ENCODE measurements around the gene GARIN5A. TPM values are rescaled to one million over a fixed set of nuclear protein-coding genes. Genes with fewer than 3 reads are reported as not detected.

Gene GARIN5A
- total and polyA plus RNA-seq, 8 donors, result 1.4 to 2.6 (median 2.1) TPM

GRCh38 chr19:50457300-50457699 lies 19.3 kb downstream of the GARIN5A start:
- peaks cover 0 to 7% (median 0%) of the 10 kb centered on the region in 4 donors for H3K27me3 ChIP-seq
- H3K4me1 ChIP-seq, result no peaks in the 10 kb centered on the region
- no peak overlapping the region for H3K27ac ChIP-seq
- 64 to 87% methylated on average over 5 of the region's 5 CpGs for WGBS, 2 donors
- no peak for FAIRE-seq
- no peaks in the 10 kb centered on the region for H3K36me3 ChIP-seq
- H3K4me3 ChIP-seq, result no peak overlapping the region
- H3K9me3 ChIP-seq, result no peaks in the 10 kb centered on the region
- ATAC-seq, result no peak
- no peak for DNase-seq
- TF ChIP-seq, protein P1, sequence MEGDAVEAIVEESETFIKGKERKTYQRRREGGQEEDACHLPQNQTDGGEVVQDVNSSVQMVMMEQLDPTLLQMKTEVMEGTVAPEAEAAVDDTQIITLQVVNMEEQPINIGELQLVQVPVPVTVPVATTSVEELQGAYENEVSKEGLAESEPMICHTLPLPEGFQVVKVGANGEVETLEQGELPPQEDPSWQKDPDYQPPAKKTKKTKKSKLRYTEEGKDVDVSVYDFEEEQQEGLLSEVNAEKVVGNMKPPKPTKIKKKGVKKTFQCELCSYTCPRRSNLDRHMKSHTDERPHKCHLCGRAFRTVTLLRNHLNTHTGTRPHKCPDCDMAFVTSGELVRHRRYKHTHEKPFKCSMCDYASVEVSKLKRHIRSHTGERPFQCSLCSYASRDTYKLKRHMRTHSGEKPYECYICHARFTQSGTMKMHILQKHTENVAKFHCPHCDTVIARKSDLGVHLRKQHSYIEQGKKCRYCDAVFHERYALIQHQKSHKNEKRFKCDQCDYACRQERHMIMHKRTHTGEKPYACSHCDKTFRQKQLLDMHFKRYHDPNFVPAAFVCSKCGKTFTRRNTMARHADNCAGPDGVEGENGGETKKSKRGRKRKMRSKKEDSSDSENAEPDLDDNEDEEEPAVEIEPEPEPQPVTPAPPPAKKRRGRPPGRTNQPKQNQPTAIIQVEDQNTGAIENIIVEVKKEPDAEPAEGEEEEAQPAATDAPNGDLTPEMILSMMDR (IDR thresholded peaks at IDR 0.05), result no peak
- intact Hi-C loops (cut with DNase I), result loop anchor here in 1 of 3 donors (5.0 kb wide), 1 partner anchor 85 kb away; no protein-coding TSS in a partner anchor

GRCh38 chr19:50455992-50456391 lies 20.7 kb downstream of the GARIN5A start:
- intact Hi-C loops (cut with DNase I), result loop anchor here in 1 of 3 donors (5.0 kb wide), 1 partner anchor 84 kb away; no protein-coding TSS in a partner anchor
- H3K27me3 ChIP-seq, result peaks cover 0 to 7% (median 0%) of the 10 kb centered on the region in 4 donors
- no peaks in the 10 kb centered on the region for H3K36me3 ChIP-seq
- H3K9me3 ChIP-seq, result no peaks in the 10 kb centered on the region
- H3K4me3 ChIP-seq, result no peak overlapping the region
- H3K4me1 ChIP-seq, result no peaks in the 10 kb centered on the region
- TF ChIP-seq, protein P1 (IDR thresholded peaks at IDR 0.05), result no peak
- 38 to 52% methylated on average over 2 of the region's 2 CpGs for WGBS, 2 donors
- FAIRE-seq, result no peak
- DNase-seq, result no peak
- H3K27ac ChIP-seq, result no peak overlapping the region
- ATAC-seq, result no peak

DNA sequence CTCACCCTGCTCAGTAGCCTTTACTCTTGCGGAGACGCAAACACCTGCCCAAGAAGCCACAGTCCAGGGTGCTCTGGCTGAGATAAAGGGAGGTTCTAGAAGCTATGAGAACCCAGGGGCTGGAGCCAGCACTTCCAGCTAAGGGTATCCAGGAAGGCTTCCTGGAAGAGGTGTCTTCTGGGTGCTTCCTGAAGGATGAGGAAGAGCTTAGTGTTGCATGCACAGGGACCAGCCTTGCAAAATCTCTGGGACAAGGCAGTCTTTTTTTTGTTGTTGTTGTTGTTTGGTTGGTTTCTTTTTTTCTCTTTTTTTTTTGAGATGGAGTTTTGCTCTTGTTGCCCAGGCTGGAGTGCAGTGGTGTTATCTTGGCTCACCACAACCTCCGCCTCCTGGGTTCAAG lies 23.4 kb downstream of the GARIN5A start:
- Histone ChIP-seq H3K27ac (no peak overlapping the region), H3K4me3 (no peak overlapping the region), H3K36me3 (no peaks in the 10 kb centered on the region), H3K27me3 (peaks cover 0 to 2% (median 0%) of the 10 kb centered on the region in 4 donors), H3K4me1 (no peaks in the 10 kb centered on the region), H3K9me3 (no peaks in the 10 kb centered on the region)
- intact Hi-C loops (cut with DNase I), result no loop called here
- DNase-seq, result no peak
- no peak for FAIRE-seq
- 91 to 98% methylated on average over 3 of the region's 3 CpGs for WGBS, 2 donors
- no peak for ATAC-seq
- TF ChIP-seq, protein P1 (IDR thresholded peaks at IDR 0.05), result no peak

GRCh38 chr19:50451223-50451534 lies 25.5 kb downstream of the GARIN5A start:
- no peak for DNase-seq
- Histone ChIP-seq H3K4me1 (no peaks in the 10 kb centered on the region), H3K27me3 (no peaks in the 10 kb centered on the region), H3K27ac (no peak overlapping the region), H3K4me3 (no peak overlapping the region), H3K36me3 (no peaks in the 10 kb centered on the region), H3K9me3 (no peaks in the 10 kb centered on the region)
- FAIRE-seq, result no peak
- 37 to 39% methylated on average over 12 to 13 of the region's 13 CpGs for WGBS, 2 donors
- ATAC-seq, result no peak
- intact Hi-C loops (cut with DNase I), result no loop called here
- TF ChIP-seq, protein P1 (IDR thresholded peaks at IDR 0.05), result no peak

DNA sequence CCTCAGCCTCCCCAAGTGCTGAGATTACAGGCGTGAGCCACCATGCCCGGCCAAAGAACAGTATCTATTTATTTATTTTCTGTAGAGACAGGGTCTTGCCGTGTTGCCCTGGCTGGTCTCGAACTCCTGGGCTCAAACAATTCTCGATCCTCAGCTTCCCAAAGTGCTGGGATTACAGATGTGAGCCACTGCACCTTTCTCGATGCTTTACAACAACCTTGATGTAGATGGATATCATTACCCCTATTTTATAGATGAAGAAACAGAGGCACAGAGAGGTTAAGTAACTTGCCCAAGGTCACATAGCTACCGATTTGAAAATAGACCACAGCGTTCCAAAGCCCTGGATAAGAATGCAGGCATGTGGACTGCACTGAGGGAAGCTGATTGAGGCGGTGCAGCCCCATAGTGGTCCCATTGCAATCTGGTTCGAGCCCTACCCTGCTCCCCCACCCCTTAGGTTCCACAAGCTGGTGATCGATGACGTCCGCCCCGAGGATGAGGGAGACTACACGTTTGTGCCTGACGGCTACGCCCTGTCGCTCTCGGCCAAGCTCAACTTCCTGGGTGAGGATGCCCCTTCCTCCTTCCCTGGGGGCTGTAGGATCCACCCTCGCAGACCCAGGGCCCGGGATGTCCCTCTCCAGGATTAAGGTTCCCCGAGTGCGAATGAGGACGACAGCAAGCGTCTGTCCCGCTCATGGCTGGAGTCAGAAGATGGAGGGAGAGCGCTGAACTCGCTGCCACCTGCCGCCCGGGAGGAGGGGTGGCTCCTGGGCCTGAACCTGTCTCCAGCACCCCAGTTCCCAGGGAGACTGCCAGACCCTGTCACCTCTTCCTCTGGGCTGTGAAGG lies 26.1 kb downstream of the GARIN5A start:
- Histone ChIP-seq H3K27ac (no peak overlapping the region), H3K27me3 (no peaks in the 10 kb centered on the region), H3K36me3 (no peaks in the 10 kb centered on the region), H3K4me3 (no peak overlapping the region), H3K9me3 (no peaks in the 10 kb centered on the region), H3K4me1 (no peaks in the 10 kb centered on the region)
- TF ChIP-seq, protein P1 (IDR thresholded peaks at IDR 0.05), result no peak
- WGBS, 2 donors, result 36 to 61% methylated on average over 30 of the region's 30 CpGs
- DNase-seq (no peak), FAIRE-seq (no peak), ATAC-seq (no peak)
- intact Hi-C loops (cut with DNase I), result no loop called here

Measured in pancreas (tissue), 10 donors.